ENCODE measurements around the gene MYO7B.

Gene MYO7B

GRCh38 chr2:127582863-127583861 is 47.7 kb downstream of the MYO7B start:
- Histone ChIP-seq H3K27ac (replicated peaks) (no peak overlapping the region), H3K27me3 (ENCODE audit: insufficient read depth, poor library complexity, severe bottlenecking) (no peaks in the 10 kb centered on the region), H3K4me3 (replicated peaks; ENCODE audit: insufficient read depth, low read length) (no peak overlapping the region)
- TF ChIP-seq, protein P1, sequence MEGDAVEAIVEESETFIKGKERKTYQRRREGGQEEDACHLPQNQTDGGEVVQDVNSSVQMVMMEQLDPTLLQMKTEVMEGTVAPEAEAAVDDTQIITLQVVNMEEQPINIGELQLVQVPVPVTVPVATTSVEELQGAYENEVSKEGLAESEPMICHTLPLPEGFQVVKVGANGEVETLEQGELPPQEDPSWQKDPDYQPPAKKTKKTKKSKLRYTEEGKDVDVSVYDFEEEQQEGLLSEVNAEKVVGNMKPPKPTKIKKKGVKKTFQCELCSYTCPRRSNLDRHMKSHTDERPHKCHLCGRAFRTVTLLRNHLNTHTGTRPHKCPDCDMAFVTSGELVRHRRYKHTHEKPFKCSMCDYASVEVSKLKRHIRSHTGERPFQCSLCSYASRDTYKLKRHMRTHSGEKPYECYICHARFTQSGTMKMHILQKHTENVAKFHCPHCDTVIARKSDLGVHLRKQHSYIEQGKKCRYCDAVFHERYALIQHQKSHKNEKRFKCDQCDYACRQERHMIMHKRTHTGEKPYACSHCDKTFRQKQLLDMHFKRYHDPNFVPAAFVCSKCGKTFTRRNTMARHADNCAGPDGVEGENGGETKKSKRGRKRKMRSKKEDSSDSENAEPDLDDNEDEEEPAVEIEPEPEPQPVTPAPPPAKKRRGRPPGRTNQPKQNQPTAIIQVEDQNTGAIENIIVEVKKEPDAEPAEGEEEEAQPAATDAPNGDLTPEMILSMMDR (IDR thresholded peaks at IDR 0.05; ENCODE audit: insufficient read depth, low read length): no peak
- TF ChIP-seq SPI1 (IDR thresholded peaks at IDR 0.05; ENCODE audit: borderline replicate concordance, low read depth): no peak
- no peak for TF ChIP-seq POLR2AphosphoS5 (IDR thresholded peaks at IDR 0.05; ENCODE audit: low read depth)
- TF ChIP-seq, protein P2, sequence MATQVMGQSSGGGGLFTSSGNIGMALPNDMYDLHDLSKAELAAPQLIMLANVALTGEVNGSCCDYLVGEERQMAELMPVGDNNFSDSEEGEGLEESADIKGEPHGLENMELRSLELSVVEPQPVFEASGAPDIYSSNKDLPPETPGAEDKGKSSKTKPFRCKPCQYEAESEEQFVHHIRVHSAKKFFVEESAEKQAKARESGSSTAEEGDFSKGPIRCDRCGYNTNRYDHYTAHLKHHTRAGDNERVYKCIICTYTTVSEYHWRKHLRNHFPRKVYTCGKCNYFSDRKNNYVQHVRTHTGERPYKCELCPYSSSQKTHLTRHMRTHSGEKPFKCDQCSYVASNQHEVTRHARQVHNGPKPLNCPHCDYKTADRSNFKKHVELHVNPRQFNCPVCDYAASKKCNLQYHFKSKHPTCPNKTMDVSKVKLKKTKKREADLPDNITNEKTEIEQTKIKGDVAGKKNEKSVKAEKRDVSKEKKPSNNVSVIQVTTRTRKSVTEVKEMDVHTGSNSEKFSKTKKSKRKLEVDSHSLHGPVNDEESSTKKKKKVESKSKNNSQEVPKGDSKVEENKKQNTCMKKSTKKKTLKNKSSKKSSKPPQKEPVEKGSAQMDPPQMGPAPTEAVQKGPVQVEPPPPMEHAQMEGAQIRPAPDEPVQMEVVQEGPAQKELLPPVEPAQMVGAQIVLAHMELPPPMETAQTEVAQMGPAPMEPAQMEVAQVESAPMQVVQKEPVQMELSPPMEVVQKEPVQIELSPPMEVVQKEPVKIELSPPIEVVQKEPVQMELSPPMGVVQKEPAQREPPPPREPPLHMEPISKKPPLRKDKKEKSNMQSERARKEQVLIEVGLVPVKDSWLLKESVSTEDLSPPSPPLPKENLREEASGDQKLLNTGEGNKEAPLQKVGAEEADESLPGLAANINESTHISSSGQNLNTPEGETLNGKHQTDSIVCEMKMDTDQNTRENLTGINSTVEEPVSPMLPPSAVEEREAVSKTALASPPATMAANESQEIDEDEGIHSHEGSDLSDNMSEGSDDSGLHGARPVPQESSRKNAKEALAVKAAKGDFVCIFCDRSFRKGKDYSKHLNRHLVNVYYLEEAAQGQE (IDR thresholded peaks at IDR 0.05; ENCODE audit: insufficient replicate concordance, low read depth): no peak
- TF ChIP-seq GABPA (IDR thresholded peaks at IDR 0.05; ENCODE audit: low read depth): no peak
- no peak for DNase-seq (ENCODE audit: low read depth in 1 of 2, low spot score in 1 of 2)

DNA sequence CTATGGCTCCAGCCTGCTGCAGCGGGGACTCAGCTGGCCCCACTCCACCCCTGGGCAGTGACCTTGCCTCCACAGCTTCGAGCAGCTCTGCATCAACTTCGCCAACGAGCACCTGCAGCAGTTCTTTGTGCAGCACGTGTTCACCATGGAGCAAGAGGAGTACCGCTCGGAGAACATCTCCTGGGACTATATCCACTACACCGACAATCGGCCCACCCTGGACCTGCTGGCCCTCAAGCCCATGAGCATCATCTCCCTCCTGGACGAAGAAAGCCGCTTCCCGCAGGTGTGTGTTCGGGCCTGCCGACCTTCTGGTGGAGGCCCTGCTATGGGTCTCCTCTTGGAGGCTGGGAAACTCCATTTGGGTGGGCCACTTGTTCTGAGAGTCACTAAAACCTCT is 48.6 kb downstream of the MYO7B start:
- Histone ChIP-seq H3K27ac (replicated peaks) (no peak overlapping the region), H3K27me3 (ENCODE audit: insufficient read depth, poor library complexity, severe bottlenecking) (no peaks in the 10 kb centered on the region), H3K4me3 (replicated peaks; ENCODE audit: insufficient read depth, low read length) (no peak overlapping the region)
- TF ChIP-seq SPI1 (IDR thresholded peaks at IDR 0.05; ENCODE audit: borderline replicate concordance, low read depth): no peak
- TF ChIP-seq, protein P1 (IDR thresholded peaks at IDR 0.05; ENCODE audit: insufficient read depth, low read length): no peak
- no peak for TF ChIP-seq POLR2AphosphoS5 (IDR thresholded peaks at IDR 0.05; ENCODE audit: low read depth)
- TF ChIP-seq, protein P2 (IDR thresholded peaks at IDR 0.05; ENCODE audit: insufficient replicate concordance, low read depth): no peak
- no peak for TF ChIP-seq GABPA (IDR thresholded peaks at IDR 0.05; ENCODE audit: low read depth)
- no peak for DNase-seq (ENCODE audit: low read depth in 1 of 2, low spot score in 1 of 2)

- H3K27ac ChIP-seq (replicated peaks): no peak overlapping the region
- no peaks in the 10 kb centered on the region for H3K27me3 ChIP-seq (ENCODE audit: insufficient read depth, poor library complexity, severe bottlenecking)
- TF ChIP-seq, protein P1 (IDR thresholded peaks at IDR 0.05; ENCODE audit: insufficient read depth, low read length): no peak
- TF ChIP-seq SPI1 (IDR thresholded peaks at IDR 0.05; ENCODE audit: borderline replicate concordance, low read depth) (no peak), GABPA (IDR thresholded peaks at IDR 0.05; ENCODE audit: low read depth) (no peak), POLR2AphosphoS5 (IDR thresholded peaks at IDR 0.05; ENCODE audit: low read depth) (no peak)
- TF ChIP-seq, protein P2 (IDR thresholded peaks at IDR 0.05; ENCODE audit: insufficient replicate concordance, low read depth): no peak
- no peak for DNase-seq (ENCODE audit: low read depth in 1 of 2, low spot score in 1 of 2)
- no peak overlapping the region for H3K4me3 ChIP-seq (replicated peaks; ENCODE audit: insufficient read depth, low read length)
Measured at GRCh38 chr2:127584516-127585033, 49.1 kb downstream of the MYO7B start.
